Sigmoid colon (tissue), 7 donors: Measurements from ENCODE around the gene INPP5D. TPM values are rescaled to one million over a fixed set of nuclear protein-coding genes. Genes with fewer than 3 reads are reported as not detected.
A peak's percentile ranks its signal among the peaks of the same experiment; 100 is the strongest.

Experiments
- DNase-seq: peaks from one replicate; pipeline ENCODE4 v3.0.0-alpha.2; 2019
- H3K27ac ChIP-seq, 4 donors: fragments of 200-600 bp; sonication (generic); one replicate each; pipeline ENCODE4 v1.5.1; 2016 to 2019; ENCODE audit warnings: mild to moderate bottlenecking in 1 of 4
- H3K27me3 ChIP-seq, 3 donors: fragments of 200-600 bp; sonication (generic); one replicate each; pipeline ENCODE4 v1.5.1; 2019; ENCODE audit warnings: mild to moderate bottlenecking in 1 of 3
- H3K36me3 ChIP-seq, 4 donors: fragments of 200-600 bp; sonication (generic); one replicate each; pipeline ENCODE4 v1.5.1; 2016 to 2019
- H3K4me1 ChIP-seq, 4 donors: fragments of 200-600 bp; sonication (generic); one replicate each; pipeline ENCODE4 v1.5.1; 2017 to 2019
- H3K4me3 ChIP-seq, 4 donors: fragments of 200-600 bp; sonication (generic); one replicate each; pipeline ENCODE4 v1.5.1; 2017 to 2019; ENCODE audit warnings: mild to moderate bottlenecking in 2 of 4, moderate library complexity in 1 of 4
- H3K9me3 ChIP-seq, 4 donors: fragments of 200-600 bp in 3 of 4; sonication (generic) in 3 of 4; one replicate each; pipeline versions ENCODE4 v1.5.1 to v1.6.1; 2013 to 2019
- EP300 ChIP-seq, 4 donors: sonication (generic); formaldehyde crosslinking; IDR thresholded peaks; one replicate each; pipeline ENCODE4 v1.6.1; 2017; ENCODE audit warnings: antibody characterized with exemption in 4 of 4
- POLR2A ChIP-seq, 2 donors: fragments of 450-650 bp; IDR thresholded peaks; one replicate each; pipeline ENCODE4 v1.6.1; 2016; ENCODE audit warnings: antibody characterized with exemption in 2 of 2, mild to moderate bottlenecking in 2 of 2, moderate library complexity in 2 of 2
- POLR2AphosphoS5 ChIP-seq, 4 donors: sonication (generic); formaldehyde crosslinking; IDR thresholded peaks; one replicate each; pipeline ENCODE4 v1.6.1; 2017; ENCODE audit warnings: antibody characterized with exemption in 4 of 4
- WGBS, 2 donors: extraction: QIAGEN DNeasy Blood & Tissue Kit; methylation state at CpG; one replicate each; pipeline ENCODE4 v1.1.7; 2013; 5-methylcytosine and 5-hydroxymethylcytosine counted together
- intact Hi-C: fragments of 100-400 bp; cut with DNase I; formaldehyde crosslinking; loops from one replicate; pipeline ENCODE4 v1.15.1; 2023
- polyA plus RNA-seq, 3 donors: library from polyadenylated mRNA; stranded (reverse); fragments of 200-250 nt; gene quantifications; one replicate each; pipeline ENCODE4 v1.2.3, GENCODE V29; 2013
- total RNA-seq, 4 donors: library from RNA; depleted of rRNA; stranded (reverse); fragments of >200 nt; gene quantifications; one replicate each; pipeline ENCODE4 v1.1.0, GENCODE V29; 2016
- TF ChIP-seq, protein P1 (sequence below), 4 experiments: fragments of 450-650 bp in 3 of 4; fragments of 200-600 bp in 1 of 4; IDR thresholded peaks; one replicate each; pipeline ENCODE4 v1.5.1; 2016 to 2019; ENCODE audit warnings: antibody characterized with exemption in 4 of 4, mild to moderate bottlenecking in 3 of 4, moderate library complexity in 2 of 4
- donor health status: healthy with polysubstance abuse.
- donor health status: Bipolar disorder and iron deficiency.
- donor health status: healthy.

Gene INPP5D
- total and polyA plus RNA-seq, 7 donors, result 4.2 to 44.8 (median 8.7) TPM

DNA sequence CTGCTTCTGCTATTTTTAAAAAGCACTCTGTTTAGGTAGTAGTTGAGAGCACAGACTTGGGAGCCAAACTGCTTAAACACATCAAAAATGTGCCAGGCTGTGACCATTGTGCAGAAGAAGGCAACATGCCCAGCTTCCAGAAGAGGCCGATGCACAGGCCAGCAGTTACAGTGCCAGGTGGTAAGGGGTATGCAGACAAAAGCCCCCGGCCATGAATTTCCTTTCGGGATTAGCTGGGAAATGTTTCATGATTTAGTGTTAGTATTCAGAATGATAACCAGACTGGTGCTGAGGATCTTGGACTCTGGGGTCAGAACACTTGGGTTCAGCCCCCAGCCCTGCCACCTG, 151.4 kb downstream of the INPP5D start:
- DNase-seq, result no peak
- H3K27ac ChIP-seq, result peak overlapping the region; percentile 8 to 67 (median 50)

DNA sequence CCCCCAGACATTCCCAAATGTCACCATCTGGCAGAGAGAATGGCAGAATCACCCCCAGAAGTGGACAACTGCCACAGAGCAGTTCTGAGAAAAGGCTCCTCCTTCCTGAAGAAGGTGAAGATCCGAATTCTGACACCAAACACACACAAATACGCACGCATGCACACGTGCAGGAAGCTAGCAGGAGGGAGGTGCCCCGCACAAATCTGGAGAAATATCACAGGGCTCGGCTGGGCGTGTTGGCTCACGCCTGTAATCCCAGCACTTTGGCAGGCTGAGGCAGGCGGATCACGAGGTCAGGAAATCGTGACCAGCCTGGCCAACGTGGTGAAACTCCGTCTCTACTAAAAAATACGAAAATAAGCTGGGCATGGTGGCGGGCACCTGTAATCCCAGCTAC, 152.9 kb downstream of the INPP5D start:
- Histone ChIP-seq H3K27me3 (no peaks in the 10 kb centered on the region), H3K4me1 (peaks cover 0 to 27% (median 24%) of the 10 kb centered on the region in 4 donors), H3K36me3 (no peaks in the 10 kb centered on the region), H3K27ac (no peak overlapping the region), H3K4me3 (no peak overlapping the region), H3K9me3 (no peaks in the 10 kb centered on the region)
- TF ChIP-seq, protein P1, sequence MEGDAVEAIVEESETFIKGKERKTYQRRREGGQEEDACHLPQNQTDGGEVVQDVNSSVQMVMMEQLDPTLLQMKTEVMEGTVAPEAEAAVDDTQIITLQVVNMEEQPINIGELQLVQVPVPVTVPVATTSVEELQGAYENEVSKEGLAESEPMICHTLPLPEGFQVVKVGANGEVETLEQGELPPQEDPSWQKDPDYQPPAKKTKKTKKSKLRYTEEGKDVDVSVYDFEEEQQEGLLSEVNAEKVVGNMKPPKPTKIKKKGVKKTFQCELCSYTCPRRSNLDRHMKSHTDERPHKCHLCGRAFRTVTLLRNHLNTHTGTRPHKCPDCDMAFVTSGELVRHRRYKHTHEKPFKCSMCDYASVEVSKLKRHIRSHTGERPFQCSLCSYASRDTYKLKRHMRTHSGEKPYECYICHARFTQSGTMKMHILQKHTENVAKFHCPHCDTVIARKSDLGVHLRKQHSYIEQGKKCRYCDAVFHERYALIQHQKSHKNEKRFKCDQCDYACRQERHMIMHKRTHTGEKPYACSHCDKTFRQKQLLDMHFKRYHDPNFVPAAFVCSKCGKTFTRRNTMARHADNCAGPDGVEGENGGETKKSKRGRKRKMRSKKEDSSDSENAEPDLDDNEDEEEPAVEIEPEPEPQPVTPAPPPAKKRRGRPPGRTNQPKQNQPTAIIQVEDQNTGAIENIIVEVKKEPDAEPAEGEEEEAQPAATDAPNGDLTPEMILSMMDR (IDR thresholded peaks at IDR 0.05), result no peak
- TF ChIP-seq POLR2A (IDR thresholded peaks at IDR 0.05) (no peak), POLR2AphosphoS5 (IDR thresholded peaks at IDR 0.05) (no peak), EP300 (IDR thresholded peaks at IDR 0.05) (no peak)
- 76 to 91% methylated on average over 15 of the region's 15 CpGs for WGBS, 2 donors
- no peak for DNase-seq
- intact Hi-C loops, result no loop called here

More for the DNA sequence above, 151.4 kb downstream of the INPP5D start:
- WGBS, 2 donors, result 75 to 83% methylated on average over 3 of the region's 3 CpGs
- Histone ChIP-seq H3K36me3 (no peaks in the 10 kb centered on the region), H3K9me3 (no peaks in the 10 kb centered on the region), H3K27me3 (no peaks in the 10 kb centered on the region), H3K4me3 (peak overlapping the region in 3 of 4 donors; percentile 14 to 23 (median 20)), H3K4me1 (peaks cover 0 to 27% (median 24%) of the 10 kb centered on the region in 4 donors)
- TF ChIP-seq, protein P1 (IDR thresholded peaks at IDR 0.05), result no peak
- TF ChIP-seq POLR2AphosphoS5 (IDR thresholded peaks at IDR 0.05) (no peak), EP300 (IDR thresholded peaks at IDR 0.05) (no peak), POLR2A (IDR thresholded peaks at IDR 0.05) (no peak)
- intact Hi-C loops, result no loop called here

DNA sequence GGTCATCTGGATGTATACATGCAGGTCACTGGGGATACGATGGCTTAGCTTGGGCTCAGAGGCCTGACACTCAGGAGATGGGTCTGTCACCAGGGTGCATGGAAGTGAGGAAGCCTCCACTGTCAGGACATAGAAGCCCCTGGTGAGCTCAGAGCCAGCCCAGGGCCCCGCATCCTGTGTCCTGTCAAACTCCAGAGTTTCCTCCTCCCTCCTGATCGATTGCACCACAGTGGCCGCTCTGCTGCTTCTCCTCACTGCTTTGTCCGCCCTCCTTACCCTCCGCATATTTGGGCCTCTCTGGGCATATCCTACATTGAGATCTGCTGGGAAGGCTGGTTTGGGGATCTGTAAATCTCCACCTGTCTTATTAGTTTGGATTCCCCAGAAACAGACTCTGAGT, 153.8 kb downstream of the INPP5D start:
- Histone ChIP-seq H3K9me3 (no peaks in the 10 kb centered on the region), H3K4me3 (no peak overlapping the region), H3K27ac (no peak overlapping the region), H3K27me3 (no peaks in the 10 kb centered on the region), H3K36me3 (no peaks in the 10 kb centered on the region), H3K4me1 (peaks cover 0 to 27% (median 24%) of the 10 kb centered on the region in 4 donors)
- intact Hi-C loops, result no loop called here
- no peak for DNase-seq
- WGBS, 2 donors, result 90 to 93% methylated on average over 6 of the region's 6 CpGs
- TF ChIP-seq POLR2A (IDR thresholded peaks at IDR 0.05) (no peak), EP300 (IDR thresholded peaks at IDR 0.05) (no peak), POLR2AphosphoS5 (IDR thresholded peaks at IDR 0.05) (no peak)
- TF ChIP-seq, protein P1 (IDR thresholded peaks at IDR 0.05), result no peak

DNA sequence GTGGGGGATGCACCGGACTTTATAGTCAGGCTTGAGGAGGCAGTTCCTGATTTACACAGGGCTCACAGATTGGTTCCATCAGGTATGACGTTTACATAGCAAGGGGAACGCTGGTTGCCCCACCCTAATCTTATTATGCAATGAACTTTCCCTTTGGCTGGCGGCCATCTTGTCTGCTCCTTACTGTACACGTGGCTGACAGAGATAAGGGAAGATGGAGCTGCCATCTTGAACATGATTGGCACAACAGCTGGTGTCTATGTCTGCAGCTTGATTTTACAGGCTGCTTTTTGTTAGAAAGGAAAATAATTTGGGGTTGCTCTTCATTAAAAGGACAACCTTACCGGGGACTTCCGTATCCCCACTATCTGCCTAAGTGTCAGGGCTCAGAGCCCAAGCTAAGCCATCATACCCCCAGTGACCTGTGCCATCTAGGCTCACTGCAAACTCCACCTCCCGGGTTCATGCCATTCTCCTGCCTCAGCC, 157.8 kb downstream of the INPP5D start:
- Histone ChIP-seq H3K9me3 (no peaks in the 10 kb centered on the region), H3K36me3 (no peaks in the 10 kb centered on the region), H3K27me3 (no peaks in the 10 kb centered on the region), H3K4me1 (no peaks in the 10 kb centered on the region), H3K4me3 (no peak overlapping the region), H3K27ac (no peak overlapping the region)
- 62 to 79% methylated on average over 8 of the region's 8 CpGs for WGBS, 2 donors
- no peak for DNase-seq
- TF ChIP-seq POLR2AphosphoS5 (IDR thresholded peaks at IDR 0.05) (no peak), POLR2A (IDR thresholded peaks at IDR 0.05) (no peak), EP300 (IDR thresholded peaks at IDR 0.05) (no peak)
- TF ChIP-seq, protein P1 (IDR thresholded peaks at IDR 0.05), result no peak
- intact Hi-C loops, result no loop called here

DNA sequence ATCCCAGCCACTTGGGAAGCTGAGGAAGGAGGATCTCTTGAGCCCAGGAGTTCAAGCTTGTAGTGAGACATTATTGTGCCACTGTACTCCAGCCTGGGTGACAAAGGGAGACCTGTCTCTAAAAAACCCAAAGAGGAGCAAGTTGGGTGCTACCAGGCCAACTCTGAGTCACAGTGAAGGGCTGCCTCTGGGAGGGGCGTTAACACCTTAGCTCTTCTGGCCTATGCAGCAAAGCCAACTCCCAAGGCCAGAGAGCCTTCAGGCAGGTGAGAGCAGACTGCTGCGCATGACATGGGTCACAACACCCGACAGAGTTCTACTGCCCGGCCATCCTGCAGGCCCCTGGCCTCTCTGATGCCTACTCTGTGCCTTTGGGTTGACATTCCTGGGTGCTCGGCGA, 158.7 kb downstream of the INPP5D start:
- Histone ChIP-seq H3K9me3 (no peaks in the 10 kb centered on the region), H3K4me1 (no peaks in the 10 kb centered on the region), H3K36me3 (no peaks in the 10 kb centered on the region), H3K4me3 (no peak overlapping the region), H3K27ac (no peak overlapping the region), H3K27me3 (no peaks in the 10 kb centered on the region)
- TF ChIP-seq POLR2AphosphoS5 (IDR thresholded peaks at IDR 0.05), result no peak
- TF ChIP-seq, protein P1 (IDR thresholded peaks at IDR 0.05), result no peak
- TF ChIP-seq EP300 (IDR thresholded peaks at IDR 0.05), result no peak
- TF ChIP-seq POLR2A (IDR thresholded peaks at IDR 0.05), result no peak
- no peak for DNase-seq
- 98% methylated on average over 6 of the region's 6 CpGs for WGBS, 2 donors
- intact Hi-C loops, result no loop called here
